PC-3 (cell line): Measurements from ENCODE around the gene GALNT14. TPM values are rescaled to one million over a fixed set of nuclear protein-coding genes. Genes with fewer than 3 reads are reported as not detected.

Experiments used
- ATAC-seq: fragments of 200-7000 bp; cut with Tn5 transposase; 2 replicates; pipeline ENCODE4 v1.9.1; 2020; ENCODE audit warnings: mild to moderate bottlenecking, moderate library complexity
- BruUV-seq: library from RNA; stranded (reverse); fragments of 400-500 nt; replicated peaks from 2 replicates; lab custom pipeline; 2021; lab: Mats Ljungman, UMichigan
- CTCF ChIA-PET: fragments of 300-600 bp; sonication (Branson Sonifier 250); formaldehyde crosslinking; loops from one replicate; lab custom pipeline; 2022; ENCODE audit warnings: antibody characterized with exemption; lab: Charles Lee
- POLR2A ChIA-PET: fragments of 300-600 bp; sonication (Branson Sonifier 250); formaldehyde crosslinking; loops from one replicate; lab custom pipeline; 2022; ENCODE audit warnings: antibody characterized with exemption; ENCODE audit not compliant: unreplicated experiment; lab: Charles Lee
- DNase-seq: peaks from one replicate; pipeline ENCODE4 v3.0.0-alpha.2; 2015
- H2AFZ ChIP-seq: fragments of 300-600 bp; sonication (generic); 2 replicates; pipeline ENCODE4 v1.6.0; 2016; ENCODE audit warnings: antibody characterized with exemption, low read length
- H3F3A ChIP-seq: fragments of 300-600 bp; sonication (generic); one replicate; pipeline ENCODE4 v1.6.0; 2017; ENCODE audit warnings: antibody characterized with exemption, low read length, control low read depth, mild to moderate bottlenecking; ENCODE audit not compliant: unreplicated experiment
- H3K27ac ChIP-seq: fragments of 300-600 bp; sonication (generic); 2 replicates; pipeline ENCODE4 v1.5.1; 2016; ENCODE audit warnings: mild to moderate bottlenecking, low read length
- H3K27me3 ChIP-seq: fragments of 300-600 bp; sonication (generic); 2 replicates; pipeline ENCODE4 v1.6.1; 2016; ENCODE audit warnings: low read length, mixed read lengths
- H3K36me3 ChIP-seq: fragments of 300-600 bp; sonication (generic); 2 replicates; pipeline ENCODE4 v1.6.1; 2016; ENCODE audit warnings: low read depth, mixed run types, low read length, mixed read lengths
- H3K4me1 ChIP-seq: fragments of 300-600 bp; sonication (generic); 2 replicates; pipeline ENCODE4 v1.5.1; 2016; ENCODE audit warnings: low read length; ENCODE audit not compliant: insufficient read depth
- H3K4me2 ChIP-seq: fragments of 300-600 bp; sonication (generic); 2 replicates; pipeline ENCODE4 v1.6.0; 2016; ENCODE audit warnings: low read length
- H3K4me3 ChIP-seq: fragments of 300-600 bp; sonication (generic); 2 replicates; pipeline ENCODE4 v1.5.1; 2016; ENCODE audit warnings: mild to moderate bottlenecking, low read length, mixed read lengths
- H3K79me2 ChIP-seq: fragments of 300-600 bp; sonication (generic); 2 replicates; pipeline ENCODE4 v1.6.1; 2017; ENCODE audit warnings: low read length, mixed read lengths
- H3K9ac ChIP-seq: fragments of 300-600 bp; sonication (generic); 2 replicates; pipeline ENCODE4 v1.6.0; 2016; ENCODE audit warnings: mild to moderate bottlenecking, low read length
- H3K9me2 ChIP-seq: fragments of 300-600 bp; sonication (generic); replicated peaks from 2 replicates; pipeline ENCODE4 v1.6.1; 2016; ENCODE audit warnings: mixed run types, low read length, mixed read lengths
- H3K9me3 ChIP-seq: fragments of 300-600 bp; sonication (generic); 2 replicates; pipeline ENCODE4 v1.6.1; 2016; ENCODE audit warnings: low read length, mixed read lengths
- H4K20me1 ChIP-seq: fragments of 300-600 bp; sonication (generic); 2 replicates; pipeline ENCODE4 v1.6.1; 2016; ENCODE audit warnings: low read length, mixed read lengths
- EZH2 ChIP-seq: fragments of 300-600 bp; sonication (generic); IDR thresholded peaks from one replicate; pipeline ENCODE4 v1.6.1; 2017; ENCODE audit warnings: antibody characterized with exemption, mild to moderate bottlenecking, low read length; ENCODE audit not compliant: unreplicated experiment
- EZH2phosphoT487 ChIP-seq: fragments of 300-600 bp; sonication (generic); IDR thresholded peaks from 2 replicates; pipeline ENCODE4 v1.6.1; 2018; ENCODE audit warnings: mild to moderate bottlenecking, antibody characterized with exemption, low read length, borderline replicate concordance
- intact Hi-C: fragments of 100-400 bp; cut with micrococcal nuclease; formaldehyde crosslinking; loops from 2 replicates; pipeline ENCODE4 v1.9.0; 2023
- total RNA-seq: library from RNA; depleted of rRNA; stranded (reverse); fragments of >200 nt; gene quantifications from 2 replicates; pipeline ENCODE4 v1.2.3, GENCODE V29; 2014
- TF ChIP-seq, protein P1 (sequence below): fragments of 300-600 bp; sonication (generic); conservative IDR thresholded peaks from 2 replicates; pipeline ENCODE4 v1.5.1; 2017; ENCODE audit warnings: antibody characterized with exemption, low read depth, mild to moderate bottlenecking, low read length

The GALNT14 gene
- total RNA-seq, 1 experiment from 2014 or later = 10.2 TPM

DNA sequence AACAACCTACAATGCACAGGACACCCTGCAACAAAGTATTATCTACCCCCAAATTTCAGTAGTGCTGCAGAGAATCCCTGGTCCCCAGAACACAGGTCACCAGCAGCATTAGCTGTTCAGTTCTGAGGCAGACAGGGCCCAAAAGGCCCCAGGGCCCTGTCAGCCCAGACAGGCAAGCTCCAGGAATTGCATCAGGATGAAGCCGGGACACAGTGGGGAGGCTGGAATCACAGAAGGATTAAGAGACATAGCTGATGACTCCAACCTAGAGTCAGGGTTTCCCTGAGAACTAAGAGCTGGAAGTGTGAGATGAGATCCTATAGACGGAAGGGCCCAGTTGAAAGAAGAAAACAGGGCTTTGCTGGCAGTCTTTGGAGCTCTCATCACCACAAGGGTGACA, 148.1 kb downstream of the GALNT14 start:
- POLR2A ChIA-PET = no interaction called here
- no peaks in the 10 kb centered on the region for H3K79me2 ChIP-seq
- intact Hi-C loops = no loop called here
- H3K4me3 ChIP-seq = no peak overlapping the region
- TF ChIP-seq, protein P1, sequence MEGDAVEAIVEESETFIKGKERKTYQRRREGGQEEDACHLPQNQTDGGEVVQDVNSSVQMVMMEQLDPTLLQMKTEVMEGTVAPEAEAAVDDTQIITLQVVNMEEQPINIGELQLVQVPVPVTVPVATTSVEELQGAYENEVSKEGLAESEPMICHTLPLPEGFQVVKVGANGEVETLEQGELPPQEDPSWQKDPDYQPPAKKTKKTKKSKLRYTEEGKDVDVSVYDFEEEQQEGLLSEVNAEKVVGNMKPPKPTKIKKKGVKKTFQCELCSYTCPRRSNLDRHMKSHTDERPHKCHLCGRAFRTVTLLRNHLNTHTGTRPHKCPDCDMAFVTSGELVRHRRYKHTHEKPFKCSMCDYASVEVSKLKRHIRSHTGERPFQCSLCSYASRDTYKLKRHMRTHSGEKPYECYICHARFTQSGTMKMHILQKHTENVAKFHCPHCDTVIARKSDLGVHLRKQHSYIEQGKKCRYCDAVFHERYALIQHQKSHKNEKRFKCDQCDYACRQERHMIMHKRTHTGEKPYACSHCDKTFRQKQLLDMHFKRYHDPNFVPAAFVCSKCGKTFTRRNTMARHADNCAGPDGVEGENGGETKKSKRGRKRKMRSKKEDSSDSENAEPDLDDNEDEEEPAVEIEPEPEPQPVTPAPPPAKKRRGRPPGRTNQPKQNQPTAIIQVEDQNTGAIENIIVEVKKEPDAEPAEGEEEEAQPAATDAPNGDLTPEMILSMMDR = no peak
- no peak for TF ChIP-seq EZH2phosphoT487
- TF ChIP-seq EZH2 = no peak
- CTCF ChIA-PET = no interaction called here
- H3K9ac ChIP-seq = no peak overlapping the region
- H3F3A ChIP-seq = no peaks in the 10 kb centered on the region
- no peaks in the 10 kb centered on the region for H4K20me1 ChIP-seq
- no peak for DNase-seq
- no peaks in the 10 kb centered on the region for H3K9me3 ChIP-seq
- no peak overlapping the region for H3K4me2 ChIP-seq
- no peaks in the 10 kb centered on the region for H3K36me3 ChIP-seq
- BruUV-seq = no TSS peak
- no peak overlapping the region for H2AFZ ChIP-seq
- H3K27ac ChIP-seq = no peak overlapping the region
- no peak for ATAC-seq
- no peaks in the 10 kb centered on the region for H3K4me1 ChIP-seq
- H3K27me3 ChIP-seq = no peaks in the 10 kb centered on the region
- no peaks in the 10 kb centered on the region for H3K9me2 ChIP-seq

- Histone ChIP-seq H2AFZ (no peak overlapping the region), H3K27ac (no peak overlapping the region), H3K79me2 (no peaks in the 10 kb centered on the region), H3K9me3 (no peaks in the 10 kb centered on the region), H3K27me3 (no peaks in the 10 kb centered on the region), H3F3A (no peaks in the 10 kb centered on the region), H3K9ac (no peak overlapping the region), H3K36me3 (no peaks in the 10 kb centered on the region), H4K20me1 (no peaks in the 10 kb centered on the region), H3K4me2 (no peak overlapping the region), H3K4me3 (no peak overlapping the region), H3K4me1 (no peaks in the 10 kb centered on the region), H3K9me2 (no peaks in the 10 kb centered on the region)
- ChIA-PET POLR2A (no interaction called here), CTCF (no interaction called here)
- ATAC-seq = no peak
- no peak for DNase-seq
- intact Hi-C loops = no loop called here
- BruUV-seq = no TSS peak
- TF ChIP-seq, protein P1 = no peak
- TF ChIP-seq EZH2 = no peak
- TF ChIP-seq EZH2phosphoT487 = no peak
Measured at GRCh38 chr2:30989746-30990145, 148.5 kb downstream of the GALNT14 start.

DNA sequence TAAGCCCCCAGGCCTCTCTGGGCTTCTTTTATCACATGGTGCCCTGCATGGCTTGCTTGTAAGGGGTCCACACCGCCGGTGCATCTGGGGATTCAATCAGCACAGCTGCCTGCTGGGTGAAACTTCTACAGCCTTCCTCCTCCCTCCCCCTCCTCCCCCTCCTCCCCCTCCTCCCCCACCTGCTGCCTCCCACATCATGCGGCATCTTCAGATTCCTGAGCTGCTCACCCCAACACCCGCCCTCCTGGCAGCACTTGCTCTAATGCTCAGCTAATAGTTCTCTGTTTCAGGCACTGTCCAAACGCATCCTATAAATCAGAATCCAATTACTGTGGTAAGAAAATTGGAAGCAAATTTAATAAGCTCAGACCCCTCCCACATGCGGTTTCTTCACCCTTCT, 150.7 kb downstream of the GALNT14 start:
- ChIA-PET CTCF (no interaction called here), POLR2A (no interaction called here)
- Histone ChIP-seq H3F3A (no peaks in the 10 kb centered on the region), H3K9ac (no peak overlapping the region), H3K4me3 (no peak overlapping the region), H2AFZ (no peak overlapping the region), H3K9me2 (no peaks in the 10 kb centered on the region), H3K27me3 (0 out of 2 replicates have a peak, but pooled peaks cover 3% of the 10 kb centered on the region), H4K20me1 (no peaks in the 10 kb centered on the region), H3K79me2 (no peaks in the 10 kb centered on the region), H3K9me3 (no peaks in the 10 kb centered on the region), H3K4me1 (no peaks in the 10 kb centered on the region), H3K4me2 (no peak overlapping the region), H3K36me3 (no peaks in the 10 kb centered on the region), H3K27ac (no peak overlapping the region)
- BruUV-seq = no TSS peak
- intact Hi-C loops = no loop called here
- ATAC-seq (no peak), DNase-seq (no peak)
- TF ChIP-seq, protein P1 = no peak
- TF ChIP-seq EZH2 = no peak
- TF ChIP-seq EZH2phosphoT487 = no peak
